Measurements from ENCODE around the gene SCUBE1.

- TF ChIP-seq EZH2 (IDR thresholded peaks at IDR 0.05) (no peak), POLR2AphosphoS5 (IDR thresholded peaks at IDR 0.05; ENCODE audit: borderline replicate concordance, low read depth, low read length) (no peak), FOXP2 (optimal IDR thresholded peaks at IDR 0.05; ENCODE audit: control extremely low read depth, extremely low read length, insufficient read depth) (no peak)
These were observed 137.9 kb downstream of the SCUBE1 start for GRCh38 chr22:43205261-43205691.
